Activated naive CD4-positive, alpha-beta T cell treated with anti-CD3 and anti-CD28 coated beads, Interleukin-2, amount 10 ng/mL, durations not matched to agents 7 days and 5 days (primary cell): ENCODE results near the gene TTLL9.

ENCODE experiments used
- CTCF ChIA-PET: fragments of 350-600 bp; sonication (Branson Sonifier 250); formaldehyde crosslinking; loops from one replicate; lab custom pipeline; 2021; ENCODE audit warnings: antibody characterized with exemption; lab: Charles Lee
- DNase-seq: peaks from one replicate; pipeline ENCODE4 v3.0.0-alpha.2; 2020
- H3K27ac Mint-ChIP-seq: one replicate; pipeline ENCODE4 v1.8.0; 2021; ENCODE audit warnings: mild to moderate bottlenecking, moderate library complexity, mixed read lengths
- H3K27me3 Mint-ChIP-seq: one replicate; pipeline ENCODE4 v1.8.0; 2021; ENCODE audit warnings: mild to moderate bottlenecking, mixed read lengths
- H3K36me3 Mint-ChIP-seq: one replicate; pipeline ENCODE4 v1.8.0; 2021; ENCODE audit warnings: mixed read lengths
- H3K4me1 Mint-ChIP-seq: one replicate; pipeline ENCODE4 v1.8.0; 2021; ENCODE audit warnings: mixed read lengths
- H3K4me3 Mint-ChIP-seq: one replicate; pipeline ENCODE4 v1.8.0; 2021; ENCODE audit warnings: mild to moderate bottlenecking, moderate library complexity, mixed read lengths
- H3K9me3 Mint-ChIP-seq: one replicate; pipeline ENCODE4 v1.8.0; 2021; ENCODE audit warnings: mixed read lengths

The TTLL9 gene

GRCh38 chr20:31897541-31897940 is 27.1 kb downstream of the TTLL9 start:
- H3K27ac Mint-ChIP-seq, result no peak overlapping the region
- no peaks in the 10 kb centered on the region for H3K4me1 Mint-ChIP-seq
- no peak for DNase-seq
- CTCF ChIA-PET, result no interaction called here
- peaks cover 13% of the 10 kb centered on the region for H3K27me3 Mint-ChIP-seq
- H3K36me3 Mint-ChIP-seq, result no peaks in the 10 kb centered on the region
- H3K4me3 Mint-ChIP-seq, result no peak overlapping the region
- H3K9me3 Mint-ChIP-seq, result no peaks in the 10 kb centered on the region

GRCh38 chr20:31901615-31902014 is 31.2 kb downstream of the TTLL9 start:
- Mint-ChIP-seq H3K27me3 (peaks cover 3% of the 10 kb centered on the region), H3K9me3 (no peaks in the 10 kb centered on the region), H3K4me3 (no peak overlapping the region), H3K27ac (no peak overlapping the region), H3K36me3 (no peaks in the 10 kb centered on the region), H3K4me1 (no peaks in the 10 kb centered on the region)
- no peak for DNase-seq
- CTCF ChIA-PET, result no interaction called here

GRCh38 chr20:31903627-31904386 is 33.4 kb downstream of the TTLL9 start:
- no peaks in the 10 kb centered on the region for H3K27me3 Mint-ChIP-seq
- H3K9me3 Mint-ChIP-seq, result no peaks in the 10 kb centered on the region
- DNase-seq, result no peak
- CTCF ChIA-PET, result interaction anchor here (1.2 kb wide), 1 partner anchor 10 kb away, joined by 4 read pairs; no protein-coding TSS in a partner anchor
- no peaks in the 10 kb centered on the region for H3K36me3 Mint-ChIP-seq
- H3K27ac Mint-ChIP-seq, result no peak overlapping the region
- H3K4me1 Mint-ChIP-seq, result no peaks in the 10 kb centered on the region
- H3K4me3 Mint-ChIP-seq, result no peak overlapping the region

- H3K4me1 Mint-ChIP-seq, result no peaks in the 10 kb centered on the region
- no peak for DNase-seq
- H3K9me3 Mint-ChIP-seq, result no peaks in the 10 kb centered on the region
- no peak overlapping the region for H3K27ac Mint-ChIP-seq
- CTCF ChIA-PET, result interaction anchor here (0.7 kb wide), 1 partner anchor 27 kb away, joined by 4 read pairs; no protein-coding TSS in a partner anchor
- no peak overlapping the region for H3K4me3 Mint-ChIP-seq
- H3K36me3 Mint-ChIP-seq, result no peaks in the 10 kb centered on the region
- peaks cover 8% of the 10 kb centered on the region for H3K27me3 Mint-ChIP-seq
Measured at GRCh38 chr20:31906001-31906400, 35.6 kb downstream of the TTLL9 start.

- Mint-ChIP-seq H3K36me3 (no peaks in the 10 kb centered on the region), H3K4me1 (no peaks in the 10 kb centered on the region), H3K4me3 (no peak overlapping the region), H3K27me3 (peaks cover 8% of the 10 kb centered on the region), H3K9me3 (no peaks in the 10 kb centered on the region), H3K27ac (no peak overlapping the region)
- no peak for DNase-seq
- CTCF ChIA-PET, result no interaction called here
Measured at GRCh38 chr20:31907046-31907445, 36.6 kb downstream of the TTLL9 start.

- Mint-ChIP-seq H3K27me3 (peaks cover 11% of the 10 kb centered on the region), H3K9me3 (no peaks in the 10 kb centered on the region), H3K36me3 (no peaks in the 10 kb centered on the region), H3K4me1 (no peaks in the 10 kb centered on the region), H3K27ac (no peak overlapping the region), H3K4me3 (no peak overlapping the region)
- no peak for DNase-seq
- CTCF ChIA-PET, result no interaction called here
Measured at GRCh38 chr20:31908016-31908415, 37.6 kb downstream of the TTLL9 start.

- CTCF ChIA-PET, result no interaction called here
- no peak for DNase-seq
- H3K4me3 Mint-ChIP-seq, result no peak overlapping the region
- no peaks in the 10 kb centered on the region for H3K36me3 Mint-ChIP-seq
- H3K27ac Mint-ChIP-seq, result no peak overlapping the region
- no peaks in the 10 kb centered on the region for H3K9me3 Mint-ChIP-seq
- H3K4me1 Mint-ChIP-seq, result no peaks in the 10 kb centered on the region
- H3K27me3 Mint-ChIP-seq, result peaks cover 11% of the 10 kb centered on the region
Measured at GRCh38 chr20:31908424-31908823, 38.0 kb downstream of the TTLL9 start.

GRCh38 chr20:31909253-31910070 is 39.0 kb downstream of the TTLL9 start:
- CTCF ChIA-PET, result no interaction called here
- H3K27ac Mint-ChIP-seq, result no peak overlapping the region
- peaks cover 11% of the 10 kb centered on the region for H3K27me3 Mint-ChIP-seq
- DNase-seq, result no peak
- H3K9me3 Mint-ChIP-seq, result no peaks in the 10 kb centered on the region
- H3K4me3 Mint-ChIP-seq, result no peak overlapping the region
- H3K36me3 Mint-ChIP-seq, result no peaks in the 10 kb centered on the region
- no peaks in the 10 kb centered on the region for H3K4me1 Mint-ChIP-seq

GRCh38 chr20:31910071-31910803 is 39.8 kb downstream of the TTLL9 start:
- peaks cover 11% of the 10 kb centered on the region for H3K27me3 Mint-ChIP-seq
- no peak overlapping the region for H3K4me3 Mint-ChIP-seq
- CTCF ChIA-PET, result no interaction called here
- DNase-seq, result no peak
- H3K36me3 Mint-ChIP-seq, result no peaks in the 10 kb centered on the region
- H3K27ac Mint-ChIP-seq, result no peak overlapping the region
- H3K9me3 Mint-ChIP-seq, result no peaks in the 10 kb centered on the region
- no peaks in the 10 kb centered on the region for H3K4me1 Mint-ChIP-seq

- CTCF ChIA-PET, result interaction anchor here (1.7 kb wide), 1 partner anchor 10 kb away, joined by 4 read pairs; no protein-coding TSS in a partner anchor
- Mint-ChIP-seq H3K4me3 (no peak overlapping the region), H3K36me3 (no peaks in the 10 kb centered on the region), H3K4me1 (no peaks in the 10 kb centered on the region), H3K9me3 (no peaks in the 10 kb centered on the region), H3K27ac (no peak overlapping the region), H3K27me3 (peaks cover 18% of the 10 kb centered on the region)
- DNase-seq, result no peak
Measured at GRCh38 chr20:31913431-31914157, 43.2 kb downstream of the TTLL9 start.

GRCh38 chr20:31914170-31914569 is 43.7 kb downstream of the TTLL9 start:
- peaks cover 24% of the 10 kb centered on the region for H3K27me3 Mint-ChIP-seq
- DNase-seq, result no peak
- no peaks in the 10 kb centered on the region for H3K4me1 Mint-ChIP-seq
- H3K27ac Mint-ChIP-seq, result no peak overlapping the region
- no peak overlapping the region for H3K4me3 Mint-ChIP-seq
- H3K9me3 Mint-ChIP-seq, result no peaks in the 10 kb centered on the region
- no peaks in the 10 kb centered on the region for H3K36me3 Mint-ChIP-seq
- CTCF ChIA-PET, result interaction anchor here (1.7 kb wide), 1 partner anchor 11 kb away, joined by 4 read pairs; no protein-coding TSS in a partner anchor

GRCh38 chr20:31915491-31916280 is 45.3 kb downstream of the TTLL9 start:
- Mint-ChIP-seq H3K4me3 (no peak overlapping the region), H3K4me1 (no peaks in the 10 kb centered on the region), H3K36me3 (no peaks in the 10 kb centered on the region), H3K27ac (no peak overlapping the region), H3K9me3 (no peaks in the 10 kb centered on the region), H3K27me3 (peaks cover 30% of the 10 kb centered on the region)
- CTCF ChIA-PET, result no interaction called here
- DNase-seq, result no peak

GRCh38 chr20:31916708-31917107 is 46.3 kb downstream of the TTLL9 start:
- Mint-ChIP-seq H3K27ac (no peak overlapping the region), H3K4me1 (no peaks in the 10 kb centered on the region), H3K9me3 (no peaks in the 10 kb centered on the region), H3K4me3 (no peak overlapping the region), H3K36me3 (no peaks in the 10 kb centered on the region), H3K27me3 (peaks cover 33% of the 10 kb centered on the region)
- no peak for DNase-seq
- CTCF ChIA-PET, result no interaction called here
